ENCODE measurements around the gene CDC42. TPM values are rescaled to one million over a fixed set of nuclear protein-coding genes. Genes with fewer than 3 reads are reported as not detected.

Gene CDC42
- total RNA-seq, 1 donor from 2014 or later, result 71.5 TPM

Small RNA genes lying within 50 kb of the gene (small RNA-seq; reads per million reads assigned to genes)
- gene RN7SL186P, result not detected
- gene RNU6-776P, result not detected

Other genes starting within 250 kb of the CDC42 start
- 0.52 TPM for gene LDLRAD2, start 240.4 kb upstream of the CDC42 start, total RNA-seq
- gene HSPG2, start 115.4 kb upstream of the CDC42 start, total RNA-seq, result 152 TPM
- gene CELA3B, start 75.7 kb upstream of the CDC42 start, total RNA-seq, result not detected
- gene CELA3A, start 51.1 kb upstream of the CDC42 start, total RNA-seq, result not detected
- gene WNT4, start 90.4 kb downstream of the CDC42 start, total RNA-seq, result 3.1 TPM